A549 (cell line): Measurements from ENCODE around the gene VPS45. TPM values are rescaled to one million over a fixed set of nuclear protein-coding genes. Genes with fewer than 3 reads are reported as not detected.

Experiments
- ATAC-seq, 2 experiments: fragments of 200-7000 bp in 1 of 2; fragments of >200 bp in 1 of 2; cut with Nextera tagmentation in 1 of 2; cut with Tn5 transposase in 1 of 2; 3 replicates each; pipeline versions ENCODE4 v1.8.0 to v1.9.1; 2018 to 2020; ENCODE audit warnings: mild to moderate bottlenecking in 1 of 2, moderate library complexity in 1 of 2
- CTCF ChIA-PET: fragments of 300-600 bp; sonication (Branson Sonifier 250); formaldehyde crosslinking; extraction: SDS; loops from one replicate; lab custom pipeline; 2021; ENCODE audit warnings: antibody characterized with exemption, inconsistent platforms; lab: Yijun Ruan, JAX
- POLR2A ChIA-PET: fragments of 350-600 bp; formaldehyde crosslinking; extraction: SDS; loops from one replicate; lab custom pipeline; 2021; ENCODE audit warnings: antibody characterized with exemption, inconsistent platforms; lab: Yijun Ruan, JAX
- DNase-seq, 2 experiments: peaks; one replicate each; pipeline versions ENCODE4 v3.0.0 to v3.0.0-alpha.2; 2011 to 2016; ENCODE audit warnings: low read depth in 1 of 2, low spot score in 1 of 2
- FAIRE-seq: peaks from 2 replicates; lab custom pipeline; 2011; peaks lifted over from hg19 to GRCh38; lab: Jason Lieb, UNC
- H3K27ac ChIP-seq, 2 experiments: fragments of >200 bp; sonication (Bioruptor Twin); formaldehyde crosslinking; 3 replicates each; pipeline ENCODE4 v1.5.1; 2016 to 2017
- H3K4me1 ChIP-seq: fragments of >200 bp; sonication (Bioruptor Twin); formaldehyde crosslinking; 3 replicates; pipeline ENCODE4 v1.6.1; 2016
- H3K4me2 ChIP-seq: fragments of >200 bp; sonication (Bioruptor Twin); formaldehyde crosslinking; 3 replicates; pipeline ENCODE4 v1.6.1; 2016
- H3K4me3 ChIP-seq: fragments of >200 bp; sonication (Bioruptor Twin); formaldehyde crosslinking; 3 replicates; pipeline ENCODE4 v1.5.1; 2016
- H3K9me3 ChIP-seq: fragments of >200 bp; sonication (Bioruptor Twin); formaldehyde crosslinking; 3 replicates; pipeline ENCODE4 v1.6.1; 2016
- BHLHE40 ChIP-seq: IDR thresholded peaks from 2 replicates; pipeline ENCODE4 v1.6.1; 2012; ENCODE audit warnings: low read depth, low read length, inconsistent platforms
- CBX2 ChIP-seq: fragments of 200-600 bp; sonication (generic); IDR thresholded peaks from 2 replicates; pipeline ENCODE4 v1.6.1; 2016; ENCODE audit warnings: low read depth, mild to moderate bottlenecking, borderline replicate concordance
- CHD4 ChIP-seq: fragments of 200-600 bp; sonication (generic); IDR thresholded peaks from 2 replicates; pipeline ENCODE4 v1.6.1; 2016; ENCODE audit warnings: antibody characterized with exemption, mild to moderate bottlenecking, borderline replicate concordance
- EHF ChIP-seq: fragments of 250-450 bp; sonication (Bioruptor Pico); IDR thresholded peaks from 2 replicates; pipeline ENCODE4 v1.5.0; 2020; ENCODE audit warnings: mild to moderate bottlenecking
- EP300 ChIP-seq, 2 experiments: fragments of >200 bp; sonication (Bioruptor Twin); formaldehyde crosslinking; IDR thresholded peaks; 2 replicates in 1 of 2; 3 replicates in 1 of 2; pipeline ENCODE4 v1.6.1; 2016 to 2017
- FOSL2 ChIP-seq, 2 experiments: fragments of 450-650 bp in 1 of 2; fragments of >200 bp in 1 of 2; sonication (Bioruptor Twin) in 1 of 2; formaldehyde crosslinking; IDR thresholded peaks; 2 replicates each; pipeline versions ENCODE4 v1.5.0 to v1.6.1; 2016 to 2020; ENCODE audit warnings: mild to moderate bottlenecking in 1 of 2, moderate library complexity in 1 of 2
- GATA3 ChIP-seq: IDR thresholded peaks from 2 replicates; pipeline ENCODE4 v1.6.1; 2012; ENCODE audit warnings: borderline replicate concordance
- HDAC2 ChIP-seq: fragments of 200-600 bp; sonication (generic); IDR thresholded peaks from 2 replicates; pipeline ENCODE4 v1.6.1; 2016
- HEYL ChIP-seq: fragments of 250-450 bp; sonication (Bioruptor Pico); IDR thresholded peaks from 2 replicates; pipeline ENCODE4 v1.8.0; 2021; ENCODE audit warnings: mild to moderate bottlenecking, moderate library complexity
- JUN ChIP-seq, 2 experiments: fragments of >200 bp; sonication (Bioruptor Twin); formaldehyde crosslinking; IDR thresholded peaks; 2 replicates in 1 of 2; 3 replicates in 1 of 2; pipeline ENCODE4 v1.6.1; 2016 to 2017
- KDM5A ChIP-seq: fragments of 200-600 bp; sonication (generic); IDR thresholded peaks from 2 replicates; pipeline ENCODE4 v1.6.1; 2016; ENCODE audit warnings: antibody characterized with exemption, mild to moderate bottlenecking
- MAZ ChIP-seq: fragments of 150-350 bp; IDR thresholded peaks from 2 replicates; pipeline ENCODE4 v1.6.1; 2014; ENCODE audit warnings: antibody characterized with exemption, low read depth, low read length, borderline replicate concordance
- MYC ChIP-seq: IDR thresholded peaks from 2 replicates; pipeline ENCODE4 v1.6.1; 2012; ENCODE audit warnings: mild to moderate bottlenecking, inconsistent platforms, low read length, improper control_type of control experiment, borderline replicate concordance
- NPAS2 ChIP-seq: fragments of 250-450 bp; sonication (Bioruptor Pico); IDR thresholded peaks from 2 replicates; pipeline ENCODE4 v1.8.0; 2022; ENCODE audit warnings: mild to moderate bottlenecking, moderate library complexity, borderline replicate concordance
- PHF8 ChIP-seq: fragments of 200-600 bp; sonication (generic); IDR thresholded peaks from 2 replicates; pipeline ENCODE4 v1.6.1; 2016; ENCODE audit warnings: low read depth, mild to moderate bottlenecking, antibody characterized with exemption, moderate library complexity, borderline replicate concordance
- POLR2AphosphoS2 ChIP-seq: conservative IDR thresholded peaks from 2 replicates; pipeline ENCODE4 v1.6.1; 2012; ENCODE audit warnings: low read length, improper control_type of control experiment, inconsistent platforms
- RAD21 ChIP-seq, 2 experiments: fragments of >200 bp in 1 of 2; sonication (Bioruptor Twin) in 1 of 2; formaldehyde crosslinking in 1 of 2; IDR thresholded peaks in 1 of 2; conservative IDR thresholded peaks in 1 of 2; 2 replicates in 1 of 2; 3 replicates in 1 of 2; pipeline ENCODE4 v1.6.1; 2012 to 2018; ENCODE audit warnings: inconsistent platforms in 1 of 2
- RFX5 ChIP-seq: fragments of 450-650 bp; IDR thresholded peaks from 2 replicates; pipeline ENCODE4 v1.7.1; 2014; ENCODE audit warnings: antibody characterized with exemption, mild to moderate bottlenecking, moderate library complexity
- SMC3 ChIP-seq: fragments of >200 bp; sonication (Bioruptor Twin); formaldehyde crosslinking; IDR thresholded peaks from 3 replicates; pipeline ENCODE4 v1.6.1; 2018; ENCODE audit warnings: inconsistent platforms
- TP53 ChIP-seq: fragments of 250-450 bp; sonication (Bioruptor Pico); IDR thresholded peaks from 2 replicates; pipeline ENCODE4 v1.5.0; 2021; ENCODE audit warnings: mild to moderate bottlenecking, moderate library complexity
- ZFP36 ChIP-seq: fragments of 450-650 bp; IDR thresholded peaks from 2 replicates; pipeline ENCODE4 v1.6.1; 2014; ENCODE audit warnings: borderline replicate concordance; ENCODE audit not compliant: partially characterized antibody
- ZNF302 ChIP-seq: fragments of 250-450 bp; sonication (Bioruptor Pico); IDR thresholded peaks from 2 replicates; pipeline ENCODE4 v1.9.0; 2021; ENCODE audit warnings: inconsistent platforms, mild to moderate bottlenecking, moderate library complexity
- ZSCAN20 ChIP-seq: fragments of 250-450 bp; sonication (Bioruptor Pico); IDR thresholded peaks from 2 replicates; pipeline ENCODE4 v1.8.0; 2022; ENCODE audit warnings: mild to moderate bottlenecking, moderate library complexity
- WGBS: methylation state at CpG from one replicate; pipeline ENCODE4 v1.1.6; 2017; ENCODE audit errors: missing lambda C conversion rate; 5-methylcytosine and 5-hydroxymethylcytosine counted together
- polyA plus RNA-seq, 4 experiments: library from polyadenylated mRNA; depleted of rRNA in 3 of 4; stranded (reverse); fragments of >200 nt; fragmentation: RNase III in 1 of 4; extraction: RNeasy Plus Mini Kit Qiagen cat#74134 plus additional on column Dnase treatment in 1 of 4; gene quantifications; 2 replicates in 3 of 4; 3 replicates in 1 of 4; pipeline ENCODE4 v1.2.3, GENCODE V29; 2011 to 2017
- TF ChIP-seq, protein P1 (sequence below): fragments of >200 bp; sonication (Bioruptor Twin); formaldehyde crosslinking; IDR thresholded peaks from 2 replicates; pipeline ENCODE4 v1.6.1; 2016
- TF ChIP-seq, protein P2 (sequence below): fragments of 450-650 bp; IDR thresholded peaks from 2 replicates; pipeline ENCODE4 v1.6.1; 2014; ENCODE audit warnings: antibody characterized with exemption
- TF ChIP-seq, protein P3 (sequence below): fragments of >200 bp; sonication (Bioruptor Twin); formaldehyde crosslinking; IDR thresholded peaks from 3 replicates; pipeline ENCODE4 v1.5.1; 2016

The VPS45 gene
- polyA plus RNA-seq, 2 of the 4 experiments (the other 2 are of a cell fraction) = 22.1 to 49.7 TPM

DNA sequence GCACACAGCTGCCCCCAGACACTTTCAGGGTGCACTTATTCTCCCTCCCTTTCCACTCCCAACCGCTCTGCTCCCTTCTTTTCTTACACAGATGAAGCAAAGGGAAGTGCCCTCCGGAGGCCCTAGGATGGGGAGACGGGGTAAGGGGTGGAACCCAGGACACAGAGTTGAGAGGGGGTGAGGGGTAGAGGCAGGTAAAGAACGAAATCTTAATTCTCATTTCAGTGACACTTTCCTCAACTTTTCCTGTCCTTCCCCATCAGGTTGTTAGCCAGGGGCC lies 94.9 kb downstream of the VPS45 start:
- ChIA-PET POLR2A (no interaction called here), CTCF (interaction anchor here (1.3 to 20.2 kb wide), 5 partner anchors 8 to 200 kb away, joined by 5 to 244 read pairs (median 11); no protein-coding TSS in a partner anchor)
- Histone ChIP-seq H3K4me3 (no peak overlapping the region), H3K4me1 (no peaks in the 10 kb centered on the region), H3K27ac (no peak overlapping the region), H3K9me3 (no peaks in the 10 kb centered on the region), H3K4me2 (no peak overlapping the region)
- DNase-seq (no peak), FAIRE-seq (no peak), ATAC-seq (no peak)
- TF ChIP-seq POLR2AphosphoS2 = no peak
- TF ChIP-seq BHLHE40 = no peak
- TF ChIP-seq, protein P1, sequence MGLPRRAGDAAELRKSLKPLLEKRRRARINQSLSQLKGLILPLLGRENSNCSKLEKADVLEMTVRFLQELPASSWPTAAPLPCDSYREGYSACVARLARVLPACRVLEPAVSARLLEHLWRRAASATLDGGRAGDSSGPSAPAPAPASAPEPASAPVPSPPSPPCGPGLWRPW = no peak
- 80% methylated on average over 4 of the region's 4 CpGs for WGBS

DNA sequence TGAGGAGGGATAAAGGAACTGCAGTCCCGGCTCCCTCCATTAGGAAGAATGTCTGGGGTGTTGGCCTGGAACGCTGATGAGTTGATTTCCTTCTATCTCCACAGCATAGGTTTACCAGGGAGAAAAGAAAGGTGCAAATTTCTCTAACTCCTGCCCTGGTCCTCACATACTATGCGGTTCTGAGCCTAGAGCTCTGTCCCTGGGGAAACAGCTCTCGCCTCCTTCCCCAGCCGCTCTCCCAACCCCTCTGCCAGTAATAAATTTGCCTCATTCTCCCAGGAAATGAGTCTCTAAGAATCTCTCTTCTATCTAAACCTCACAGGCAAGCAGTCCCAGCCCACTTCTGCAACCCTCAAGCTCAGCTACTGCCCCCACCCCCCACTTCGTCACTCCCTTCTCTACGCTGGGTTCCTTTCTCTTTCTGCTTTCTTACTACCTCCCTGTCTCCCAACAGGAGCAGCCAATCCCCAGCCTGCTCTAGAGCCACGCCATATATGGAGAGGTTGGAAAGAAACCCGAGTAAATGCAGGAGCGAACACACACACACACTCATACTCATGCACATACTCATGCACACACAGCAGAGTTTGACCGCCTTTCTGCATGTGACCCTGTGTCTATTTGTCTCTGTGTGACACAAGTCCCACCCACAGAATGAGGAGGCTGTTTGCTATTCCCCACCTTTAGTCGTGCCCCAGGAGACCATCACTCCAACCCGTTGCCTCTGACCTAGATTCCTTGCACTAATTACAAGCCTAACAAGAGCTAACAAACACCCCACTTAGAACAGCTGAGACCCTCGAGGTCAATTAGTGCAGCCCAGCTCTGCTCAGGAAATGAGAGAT lies 95.5 kb downstream of the VPS45 start:
- no peak for FAIRE-seq
- TF ChIP-seq GATA3 = no peak
- no peak for TF ChIP-seq TP53 (CRISPR knock-in tag)
- no peak for TF ChIP-seq ZSCAN20 (CRISPR knock-in tag)
- no peak for TF ChIP-seq SMC3
- TF ChIP-seq, protein P1 = no peak
- TF ChIP-seq CHD4 = no peak
- TF ChIP-seq NPAS2 = no peak
- no peak for TF ChIP-seq JUN (IDR thresholded peaks at IDR 0.05)
- no peak for TF ChIP-seq KDM5A
- no peak for TF ChIP-seq FOSL2 (IDR thresholded peaks at IDR 0.05)
- TF ChIP-seq FOSL2 (CRISPR knock-in tag; IDR thresholded peaks at IDR 0.05) = no peak
- no peak for TF ChIP-seq ZNF302
- TF ChIP-seq, protein P2, sequence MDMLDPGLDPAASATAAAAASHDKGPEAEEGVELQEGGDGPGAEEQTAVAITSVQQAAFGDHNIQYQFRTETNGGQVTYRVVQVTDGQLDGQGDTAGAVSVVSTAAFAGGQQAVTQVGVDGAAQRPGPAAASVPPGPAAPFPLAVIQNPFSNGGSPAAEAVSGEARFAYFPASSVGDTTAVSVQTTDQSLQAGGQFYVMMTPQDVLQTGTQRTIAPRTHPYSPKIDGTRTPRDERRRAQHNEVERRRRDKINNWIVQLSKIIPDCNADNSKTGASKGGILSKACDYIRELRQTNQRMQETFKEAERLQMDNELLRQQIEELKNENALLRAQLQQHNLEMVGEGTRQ = no peak
- no peak for TF ChIP-seq HDAC2
- TF ChIP-seq MAZ = no peak
- no peak for TF ChIP-seq RFX5
- no peak for TF ChIP-seq PHF8
- TF ChIP-seq EHF (CRISPR knock-in tag) = no peak
- TF ChIP-seq RAD21 (conservative IDR thresholded peaks at IDR 0.05 in 1 of 2, IDR thresholded peaks at IDR 0.05 in 1 of 2) = no peak
- no peak for TF ChIP-seq CBX2
- Histone ChIP-seq H3K4me1 (no peaks in the 10 kb centered on the region), H3K27ac (no peak overlapping the region), H3K4me2 (no peak overlapping the region), H3K4me3 (no peak overlapping the region), H3K9me3 (no peaks in the 10 kb centered on the region)
- ChIA-PET POLR2A (no interaction called here), CTCF (interaction anchor here (0.7 to 20.2 kb wide), 3 partner anchors 24 to 201 kb away, joined by 3 to 244 read pairs (median 11); no protein-coding TSS in a partner anchor)
- peak; percentile 18 to 58; a peak in 3 of 6 replicates for ATAC-seq
- peak in 1 of 2 experiments; percentile 49 for DNase-seq
- 71% methylated on average over 14 of the region's 14 CpGs for WGBS

DNA sequence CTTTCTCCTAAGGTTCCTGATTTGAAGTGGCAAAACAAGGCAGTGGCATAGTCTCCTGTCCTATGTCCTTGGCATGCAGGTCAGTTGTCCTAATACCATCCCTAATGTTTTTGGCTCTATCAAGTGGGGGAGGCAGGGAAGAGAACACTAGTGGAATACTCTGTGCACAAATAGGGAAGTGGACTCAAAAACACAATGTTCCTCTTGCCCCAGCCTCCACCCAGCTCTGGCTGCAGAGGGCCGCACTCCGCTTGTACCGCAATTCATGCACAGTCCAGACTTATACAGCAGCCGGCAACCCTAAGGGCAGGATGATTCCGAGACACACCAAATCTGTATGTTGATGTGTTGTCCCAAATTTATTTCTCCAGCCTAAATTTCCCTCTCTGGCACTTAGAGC lies 96.6 kb downstream of the VPS45 start:
- H3K27ac ChIP-seq = no peak overlapping the region
- FAIRE-seq (no peak), DNase-seq (no peak), ATAC-seq (no peak)
- no peak overlapping the region for H3K4me3 ChIP-seq
- H3K9me3 ChIP-seq = no peaks in the 10 kb centered on the region
- POLR2A ChIA-PET = no interaction called here
- no peak overlapping the region for H3K4me2 ChIP-seq
- TF ChIP-seq RFX5 = no peak
- TF ChIP-seq CHD4 = no peak
- no peak for TF ChIP-seq HEYL (CRISPR knock-in tag)
- no peak for TF ChIP-seq TP53 (CRISPR knock-in tag)
- TF ChIP-seq, protein P3, sequence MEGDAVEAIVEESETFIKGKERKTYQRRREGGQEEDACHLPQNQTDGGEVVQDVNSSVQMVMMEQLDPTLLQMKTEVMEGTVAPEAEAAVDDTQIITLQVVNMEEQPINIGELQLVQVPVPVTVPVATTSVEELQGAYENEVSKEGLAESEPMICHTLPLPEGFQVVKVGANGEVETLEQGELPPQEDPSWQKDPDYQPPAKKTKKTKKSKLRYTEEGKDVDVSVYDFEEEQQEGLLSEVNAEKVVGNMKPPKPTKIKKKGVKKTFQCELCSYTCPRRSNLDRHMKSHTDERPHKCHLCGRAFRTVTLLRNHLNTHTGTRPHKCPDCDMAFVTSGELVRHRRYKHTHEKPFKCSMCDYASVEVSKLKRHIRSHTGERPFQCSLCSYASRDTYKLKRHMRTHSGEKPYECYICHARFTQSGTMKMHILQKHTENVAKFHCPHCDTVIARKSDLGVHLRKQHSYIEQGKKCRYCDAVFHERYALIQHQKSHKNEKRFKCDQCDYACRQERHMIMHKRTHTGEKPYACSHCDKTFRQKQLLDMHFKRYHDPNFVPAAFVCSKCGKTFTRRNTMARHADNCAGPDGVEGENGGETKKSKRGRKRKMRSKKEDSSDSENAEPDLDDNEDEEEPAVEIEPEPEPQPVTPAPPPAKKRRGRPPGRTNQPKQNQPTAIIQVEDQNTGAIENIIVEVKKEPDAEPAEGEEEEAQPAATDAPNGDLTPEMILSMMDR = no peak
- no peak for TF ChIP-seq ZFP36
- no peak for TF ChIP-seq EP300 (IDR thresholded peaks at IDR 0.05)
- TF ChIP-seq MYC = no peak
- no peaks in the 10 kb centered on the region for H3K4me1 ChIP-seq
- WGBS = 95% methylated on average over 5 of the region's 5 CpGs
- CTCF ChIA-PET = interaction anchor here (0.6 to 20.2 kb wide), 5 partner anchors 9 to 114 kb away, joined by 3 to 244 read pairs (median 5); no protein-coding TSS in a partner anchor
